COLO668 (cell line): ENCODE measurements around the gene SACS.

Experiments
- DNase-seq: peaks from one replicate; lab custom pipeline; 2025; ENCODE audit not compliant: unreplicated experiment; lab: John Stamatoyannopoulos, UW

Gene SACS, protein sequence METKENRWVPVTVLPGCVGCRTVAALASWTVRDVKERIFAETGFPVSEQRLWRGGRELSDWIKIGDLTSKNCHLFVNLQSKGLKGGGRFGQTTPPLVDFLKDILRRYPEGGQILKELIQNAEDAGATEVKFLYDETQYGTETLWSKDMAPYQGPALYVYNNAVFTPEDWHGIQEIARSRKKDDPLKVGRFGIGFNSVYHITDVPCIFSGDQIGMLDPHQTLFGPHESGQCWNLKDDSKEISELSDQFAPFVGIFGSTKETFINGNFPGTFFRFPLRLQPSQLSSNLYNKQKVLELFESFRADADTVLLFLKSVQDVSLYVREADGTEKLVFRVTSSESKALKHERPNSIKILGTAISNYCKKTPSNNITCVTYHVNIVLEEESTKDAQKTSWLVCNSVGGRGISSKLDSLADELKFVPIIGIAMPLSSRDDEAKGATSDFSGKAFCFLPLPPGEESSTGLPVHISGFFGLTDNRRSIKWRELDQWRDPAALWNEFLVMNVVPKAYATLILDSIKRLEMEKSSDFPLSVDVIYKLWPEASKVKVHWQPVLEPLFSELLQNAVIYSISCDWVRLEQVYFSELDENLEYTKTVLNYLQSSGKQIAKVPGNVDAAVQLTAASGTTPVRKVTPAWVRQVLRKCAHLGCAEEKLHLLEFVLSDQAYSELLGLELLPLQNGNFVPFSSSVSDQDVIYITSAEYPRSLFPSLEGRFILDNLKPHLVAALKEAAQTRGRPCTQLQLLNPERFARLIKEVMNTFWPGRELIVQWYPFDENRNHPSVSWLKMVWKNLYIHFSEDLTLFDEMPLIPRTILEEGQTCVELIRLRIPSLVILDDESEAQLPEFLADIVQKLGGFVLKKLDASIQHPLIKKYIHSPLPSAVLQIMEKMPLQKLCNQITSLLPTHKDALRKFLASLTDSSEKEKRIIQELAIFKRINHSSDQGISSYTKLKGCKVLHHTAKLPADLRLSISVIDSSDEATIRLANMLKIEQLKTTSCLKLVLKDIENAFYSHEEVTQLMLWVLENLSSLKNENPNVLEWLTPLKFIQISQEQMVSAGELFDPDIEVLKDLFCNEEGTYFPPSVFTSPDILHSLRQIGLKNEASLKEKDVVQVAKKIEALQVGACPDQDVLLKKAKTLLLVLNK (N-terminal part only)

GRCh38 chr13:23433171-23434153 is at the start of gene SACS:
Gene SACS, minus strand, starts transcription at chr13:23433702. Its CDS starts 22,463 bp downstream, at chr13:23411239.
- DNase-seq = peak; percentile 88

DNA sequence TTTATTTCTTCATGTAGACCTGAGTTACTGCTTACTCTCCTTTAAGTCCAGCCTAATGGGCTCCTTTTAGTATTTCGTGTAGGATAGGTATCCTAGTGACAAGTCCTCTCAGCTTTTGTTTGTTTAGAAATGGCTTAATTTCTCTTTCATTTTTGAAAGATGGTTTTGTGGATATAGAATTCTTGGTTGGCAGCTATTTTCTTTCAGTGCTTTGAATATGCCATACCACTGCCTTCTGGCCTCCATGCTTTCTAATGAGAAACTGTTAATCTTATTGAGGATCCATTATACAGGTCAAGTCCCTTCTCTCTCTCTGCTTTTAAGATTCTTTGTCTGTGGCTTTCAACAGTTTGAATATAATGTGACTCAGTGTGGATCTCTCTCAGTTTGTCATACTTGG is 46.8 kb upstream of the SACS start:
- no peak for DNase-seq

GRCh38 chr13:23477101-23477500 is 43.6 kb upstream of the SACS start:
- DNase-seq = no peak

DNA sequence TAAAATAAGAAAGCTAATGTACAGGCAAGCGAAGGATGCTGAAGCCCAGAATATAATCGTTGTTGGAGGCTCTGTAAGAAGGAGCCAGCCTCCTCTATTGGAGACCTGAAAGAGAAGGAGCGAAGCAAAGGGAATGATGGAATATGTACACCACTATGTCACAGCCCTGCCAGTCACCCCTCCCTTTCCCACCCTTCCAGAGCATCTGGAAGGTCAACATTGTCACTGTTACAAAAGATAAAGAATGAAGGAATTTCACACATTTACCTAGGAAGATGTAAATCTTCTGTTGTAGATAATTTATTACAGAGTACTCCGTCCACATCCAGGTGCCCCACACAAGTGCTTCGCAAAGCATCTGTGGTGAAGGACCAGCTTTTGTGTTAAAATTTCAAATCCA is 39.7 kb upstream of the SACS start:
- no peak for DNase-seq

DNA sequence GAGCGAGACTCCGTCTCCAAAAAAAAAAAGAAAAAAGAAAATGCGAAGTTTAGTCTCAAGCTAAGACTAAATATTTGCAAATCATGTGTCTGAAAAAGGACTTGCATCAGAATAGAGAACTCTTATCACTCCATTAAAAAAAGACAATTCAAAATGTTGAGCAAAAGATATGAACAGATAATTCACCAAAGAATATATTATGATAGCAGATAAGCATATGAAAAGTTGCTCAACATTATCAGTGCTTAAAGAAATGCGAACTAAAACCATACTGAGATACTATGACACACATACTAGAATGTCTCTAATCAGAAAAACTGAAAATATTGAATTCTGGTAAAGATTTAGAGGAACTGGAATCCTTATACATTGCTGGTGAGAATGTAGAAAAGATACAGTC is 38.7 kb upstream of the SACS start:
- no peak for DNase-seq

DNA sequence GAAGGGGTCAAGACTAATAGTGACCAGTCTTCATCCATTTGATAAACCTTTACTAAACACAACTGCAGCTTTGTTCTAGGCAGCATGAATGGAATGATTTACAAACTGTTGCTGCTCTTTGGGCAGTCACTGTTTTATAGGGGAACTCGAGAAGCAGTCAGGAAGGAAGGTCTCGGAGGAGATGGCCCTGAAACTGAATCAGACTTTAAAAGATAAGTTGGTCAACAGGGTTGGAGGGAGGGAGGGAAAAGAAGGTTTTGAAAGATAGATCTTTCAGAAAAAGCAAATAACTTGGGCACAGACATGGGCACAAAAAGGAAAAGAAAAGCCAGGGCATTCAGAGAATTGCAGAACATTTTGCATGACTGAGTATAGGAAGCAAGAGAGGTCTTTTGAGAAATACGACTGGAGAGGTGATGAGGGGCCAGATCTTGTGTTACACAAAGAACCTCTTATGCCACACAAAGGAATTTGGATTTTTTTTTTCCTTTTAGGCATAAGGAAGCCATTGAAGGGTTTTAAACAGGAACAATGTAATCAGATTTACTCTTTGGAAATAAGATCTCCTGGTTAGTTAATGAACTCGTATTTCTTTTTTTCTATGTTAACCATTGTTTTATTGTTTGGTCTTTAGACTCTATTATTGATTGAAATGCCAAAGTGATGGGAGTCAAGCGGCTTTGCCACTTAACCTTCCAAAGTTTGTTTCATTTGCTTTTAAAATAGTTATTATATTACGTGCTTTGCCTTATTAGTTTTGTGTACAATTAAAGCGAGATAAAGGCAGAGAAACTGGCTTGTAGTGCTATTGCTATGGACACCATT is 37.5 kb upstream of the SACS start:
- DNase-seq = no peak

DNA sequence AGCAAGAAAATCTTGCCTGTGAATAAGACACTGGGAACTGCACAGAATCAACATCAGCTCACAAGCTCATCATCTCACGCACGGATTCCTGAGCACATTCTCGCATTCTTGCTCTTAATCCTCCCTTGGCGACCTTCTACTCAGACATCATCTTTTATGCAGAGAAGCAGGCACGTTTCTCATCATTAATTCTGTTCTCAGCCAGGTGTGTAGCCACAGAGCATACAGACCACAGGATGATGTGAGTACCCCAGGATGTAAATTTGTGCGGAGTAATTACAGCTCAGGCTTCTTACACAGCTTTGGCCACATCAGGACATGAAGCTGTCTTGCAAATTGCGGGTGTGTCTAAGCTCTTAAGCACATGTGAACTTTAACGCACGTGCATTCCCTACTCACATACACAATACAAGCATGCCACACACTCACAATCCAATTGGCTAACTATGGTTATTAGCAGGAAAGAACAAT is 36.5 kb upstream of the SACS start:
- DNase-seq = no peak

DNA sequence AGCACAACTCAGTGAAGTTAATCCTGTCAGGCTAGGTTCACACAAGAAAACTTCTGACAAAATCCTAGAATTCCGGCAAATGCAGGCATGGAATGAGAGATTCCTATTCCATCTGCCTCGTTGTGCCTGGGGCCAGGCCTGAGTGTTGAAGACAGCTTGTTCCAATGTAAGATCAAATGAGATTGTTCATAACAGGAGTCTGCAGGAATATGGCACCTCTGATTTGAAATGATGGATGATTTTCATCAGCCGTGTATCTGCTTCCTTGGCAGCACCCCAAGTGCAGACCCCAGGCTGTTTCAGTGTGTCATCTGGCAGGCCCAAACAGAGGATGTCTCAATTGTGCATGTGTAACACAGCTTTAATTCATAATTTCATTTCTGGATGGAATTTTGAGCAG is 35.3 kb upstream of the SACS start:
- no peak for DNase-seq

GRCh38 chr13:23467932-23468278 is 34.4 kb upstream of the SACS start:
- no peak for DNase-seq

DNA sequence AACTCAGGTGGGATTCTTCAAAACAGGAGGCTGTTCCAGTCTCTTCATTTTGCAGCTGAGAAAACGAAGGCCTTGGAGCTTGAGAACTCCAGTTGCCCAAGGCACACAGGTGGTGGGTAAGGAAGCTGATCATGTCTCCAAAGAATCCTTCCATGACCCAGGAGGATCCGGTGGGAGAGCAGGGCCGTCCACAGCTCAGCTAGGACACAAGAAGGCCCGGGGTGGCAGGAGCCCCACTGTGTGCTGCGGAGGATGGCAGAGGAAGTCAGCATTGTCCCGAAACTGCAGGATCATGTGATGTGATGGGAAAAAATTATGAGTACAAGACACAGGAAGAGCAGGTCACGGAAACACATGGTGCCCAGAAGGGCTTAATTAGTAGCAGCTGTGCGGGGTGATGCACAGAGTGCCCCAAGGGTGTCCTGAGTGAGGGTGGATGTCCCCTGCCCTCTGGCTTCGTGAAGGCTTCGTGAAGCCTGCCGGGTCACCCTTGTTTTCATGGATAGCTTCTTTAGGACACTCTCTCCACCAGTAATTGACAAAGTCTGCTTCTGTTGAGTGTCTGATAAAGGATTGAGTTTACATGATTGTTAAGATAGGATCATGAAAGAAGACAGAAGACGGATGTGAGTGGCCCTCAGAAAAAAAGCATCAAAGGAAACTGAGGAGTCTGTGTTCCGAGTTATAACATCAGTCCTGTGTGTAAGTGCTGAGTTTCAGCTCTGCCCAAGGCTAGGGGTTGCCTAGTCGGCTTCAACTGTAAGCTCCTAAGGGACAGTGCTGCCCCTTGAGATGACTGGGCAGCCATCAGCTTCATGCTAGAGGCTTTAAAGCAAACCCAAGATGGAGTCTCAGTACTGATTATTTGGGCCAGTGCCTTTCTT is 33.8 kb upstream of the SACS start:
- no peak for DNase-seq

- DNase-seq = peak; percentile 94
These were observed 32.9 kb upstream of the SACS start for GRCh38 chr13:23466144-23467002.

DNA sequence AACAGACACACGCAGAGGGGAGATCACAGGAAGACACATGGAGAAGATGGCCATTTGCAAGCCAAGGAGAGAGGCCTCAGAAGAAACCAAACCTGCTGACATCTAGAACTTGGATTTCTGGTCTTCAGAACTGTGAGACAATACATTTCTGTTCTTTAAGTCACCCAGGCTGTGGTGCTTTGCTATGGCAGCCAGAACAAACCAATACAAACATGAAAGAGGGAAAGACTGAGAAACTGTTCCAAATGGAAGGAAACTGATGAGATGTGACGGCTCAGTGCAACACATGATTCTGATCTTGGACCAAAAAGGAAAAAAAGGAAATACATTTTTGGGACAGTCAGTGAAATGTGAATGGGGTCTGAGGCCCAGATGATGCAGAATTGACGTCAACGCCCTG is 30.2 kb upstream of the SACS start:
- DNase-seq = no peak

DNA sequence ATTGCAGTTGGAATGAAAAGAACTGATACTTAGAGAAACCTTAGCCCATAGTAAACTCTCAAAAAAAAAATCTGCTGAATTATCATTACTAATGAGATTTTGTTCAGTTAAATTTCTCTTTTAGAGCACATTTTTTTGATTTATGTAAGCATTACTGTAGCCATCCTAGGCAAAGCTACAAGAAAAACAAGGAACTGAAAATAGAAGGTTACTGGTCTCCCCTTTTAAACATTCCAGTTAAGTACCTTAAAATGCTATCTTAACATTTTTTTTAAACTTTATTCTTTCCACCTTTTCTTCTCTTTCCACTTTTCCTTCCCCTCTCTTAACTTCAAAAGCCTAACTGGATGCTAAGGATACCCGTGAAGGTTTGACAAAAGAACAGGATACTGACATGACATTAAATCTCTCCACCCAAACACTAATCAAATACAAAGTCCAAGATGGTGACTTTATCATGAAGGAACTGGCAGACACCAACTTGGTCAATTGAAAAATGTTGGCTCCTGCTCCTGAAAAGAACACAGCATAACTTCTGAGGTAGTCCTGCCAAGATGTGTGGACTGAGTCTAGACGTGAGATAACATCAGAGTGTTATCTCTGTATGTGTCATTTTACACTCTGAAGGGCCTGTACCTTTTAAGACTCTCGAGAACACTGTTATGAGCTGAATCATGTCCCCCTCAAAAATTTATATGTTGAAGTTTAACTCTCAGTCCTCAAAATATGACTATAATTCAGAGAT is 29.5 kb upstream of the SACS start:
- no peak for DNase-seq

DNA sequence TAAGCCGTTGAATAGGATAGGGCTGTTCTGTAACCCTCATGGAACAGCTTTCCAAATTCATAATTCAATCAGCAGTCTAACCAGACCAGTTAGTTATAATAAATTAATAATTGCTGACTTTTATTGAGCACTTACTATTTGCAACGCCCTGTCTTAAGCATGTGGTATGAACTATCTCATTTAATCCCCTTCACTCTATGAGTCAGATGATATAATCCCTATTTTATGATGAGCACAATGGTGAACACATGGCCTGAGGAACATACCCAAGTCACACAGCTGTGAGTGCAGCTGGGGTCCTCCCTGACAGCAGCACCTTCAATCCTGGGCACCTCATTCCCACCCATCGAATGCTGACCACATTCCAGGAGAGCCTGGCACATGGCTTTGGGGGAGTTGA is 28.0 kb upstream of the SACS start:
- DNase-seq = no peak

DNA sequence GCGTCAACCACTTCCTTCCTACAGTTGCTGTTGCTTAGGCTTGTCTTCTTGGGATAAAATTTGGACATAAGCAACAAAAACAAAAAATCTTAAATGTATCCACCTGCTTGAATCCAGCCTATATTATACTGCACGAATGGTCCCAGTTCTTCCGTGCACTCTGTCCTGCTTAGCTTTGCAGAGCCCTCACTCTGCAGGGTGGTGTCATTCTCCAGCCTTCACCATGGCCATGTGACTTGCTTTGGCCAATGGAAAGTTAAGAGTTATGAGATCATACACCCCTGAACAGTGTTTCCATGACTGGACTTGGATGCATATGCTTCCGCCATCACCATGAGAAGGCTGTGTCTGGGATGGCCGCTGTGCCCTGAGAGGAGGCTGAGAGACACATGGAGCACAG is 27.4 kb upstream of the SACS start:
- no peak for DNase-seq

GRCh38 chr13:23460309-23460708 is 26.8 kb upstream of the SACS start:
- DNase-seq = no peak

GRCh38 chr13:23458989-23459388 is 25.5 kb upstream of the SACS start:
- no peak for DNase-seq
